Measurements from ENCODE around the gene ZMYND15.

DNA sequence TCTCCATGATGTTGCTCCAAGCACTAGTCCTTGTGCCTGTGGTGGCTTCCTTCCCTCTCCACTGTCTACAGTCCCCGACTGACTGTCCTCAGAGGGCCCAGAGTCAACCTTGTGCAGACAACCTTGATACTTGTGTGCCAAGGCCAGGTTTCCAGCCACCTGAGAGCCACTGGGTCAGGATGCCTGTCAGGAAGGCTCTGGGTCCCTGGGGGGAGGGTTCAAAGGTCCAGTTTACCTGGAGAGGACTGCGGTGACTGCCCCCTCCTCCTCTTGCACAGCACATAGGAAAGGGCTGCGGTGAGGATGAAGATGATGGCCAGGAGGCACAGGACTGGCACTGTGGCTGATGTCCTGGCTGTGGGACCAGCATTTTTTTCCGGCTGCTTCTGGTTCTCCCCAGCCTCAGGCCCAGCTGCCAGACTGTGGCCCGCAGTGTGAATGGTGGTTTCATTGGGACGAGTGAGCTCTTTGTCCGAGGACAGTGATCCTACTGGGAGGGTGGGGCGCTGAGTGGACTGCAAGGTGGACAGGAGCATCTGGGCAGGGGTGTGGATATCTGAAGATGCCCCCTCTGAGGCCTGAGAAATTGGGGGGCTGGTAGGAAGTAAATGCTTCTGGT is 4.7 kb upstream of the ZMYND15 start:
- TF ChIP-seq EZH2 (IDR thresholded peaks at IDR 0.05; ENCODE audit: low read length, missing control alignments) (no peak), CTCF (conservative IDR thresholded peaks at IDR 0.05 in 1 of 2, IDR thresholded peaks at IDR 0.05 in 1 of 2; ENCODE audit: low read depth in 1 of 2, low read length in 2 of 2) (no peak)

Data from fibroblast of lung (primary cell).